Common myeloid progenitor, CD34-positive (primary cell): ENCODE data around the gene HES6.

Experiments used
- CTCF ChIA-PET: fragments of 350-600 bp; sonication (Branson Sonifier 250); formaldehyde crosslinking; loops from one replicate; lab custom pipeline; 2021; ENCODE audit warnings: antibody characterized with exemption; lab: Charles Lee
- POLR2A ChIA-PET: fragments of 350-600 bp; sonication (Branson Sonifier 250); formaldehyde crosslinking; loops from one replicate; lab custom pipeline; 2021; ENCODE audit warnings: antibody characterized with exemption; lab: Charles Lee
- DNase-seq, 3 donors: peaks; one replicate each; pipeline versions ENCODE4 v3.0.0 to v3.0.0-alpha.2; 2013
- H3K27ac ChIP-seq, 2 experiments: 1 replicate in 1 of 2; 2 replicates in 1 of 2; pipeline ENCODE4 v1.7.0; 2013; ENCODE audit warnings: inconsistent platforms in 2 of 2, low read length in 2 of 2, mild to moderate bottlenecking in 2 of 2, low read depth in 1 of 2, moderate library complexity in 1 of 2; ENCODE audit not compliant: severe bottlenecking in 2 of 2, insufficient read depth in 1 of 2, poor library complexity in 1 of 2
- H3K27me3 ChIP-seq, 5 experiments: replicated peaks in 2 of 5; 1 replicate in 3 of 5; 2 replicates in 2 of 5; pipeline versions ENCODE4 v1.6.1 to v1.7.0; 2013; ENCODE audit warnings: low read length in 4 of 5, mild to moderate bottlenecking in 2 of 5, moderate library complexity in 2 of 5, inconsistent platforms in 1 of 5; ENCODE audit not compliant: insufficient read depth in 5 of 5, control insufficient read depth in 4 of 5
- H3K36me3 ChIP-seq, 4 experiments: 1 replicate in 2 of 4; 2 replicates in 2 of 4; pipeline versions ENCODE4 v1.6.1 to v1.7.0; 2013; ENCODE audit warnings: low read length in 3 of 4, control low read depth in 1 of 4, mild to moderate bottlenecking in 1 of 4; ENCODE audit not compliant: control insufficient read depth in 4 of 4, insufficient read depth in 4 of 4
- H3K4me1 ChIP-seq, 4 experiments: 1 replicate in 3 of 4; 2 replicates in 1 of 4; pipeline versions ENCODE4 v1.6.1 to v1.7.1; 2013; ENCODE audit warnings: low read length in 3 of 4, mild to moderate bottlenecking in 3 of 4, control low read depth in 1 of 4, inconsistent platforms in 1 of 4, moderate library complexity in 1 of 4; ENCODE audit not compliant: control insufficient read depth in 4 of 4, insufficient read depth in 4 of 4; ENCODE audit errors: control extremely low read depth in 1 of 4
- H3K4me3 ChIP-seq, 7 experiments: 1 replicate in 4 of 7; 2 replicates in 3 of 7; pipeline versions ENCODE4 v1.5.1 to v1.7.0; 2013; ENCODE audit warnings: mild to moderate bottlenecking in 7 of 7, low read length in 6 of 7, moderate library complexity in 6 of 7, inconsistent platforms in 2 of 7, low read depth in 2 of 7, control low read depth in 1 of 7; ENCODE audit not compliant: insufficient read depth in 4 of 7, control insufficient read depth in 1 of 7; ENCODE audit errors: extremely low read depth in 1 of 7
- H3K9me3 ChIP-seq, 5 experiments: 1 replicate in 4 of 5; 2 replicates in 1 of 5; pipeline versions ENCODE4 v1.6.1 to v1.7.1; 2013; ENCODE audit warnings: low read length in 4 of 5, mild to moderate bottlenecking in 2 of 5, inconsistent platforms in 1 of 5, low read depth in 1 of 5, moderate library complexity in 1 of 5; ENCODE audit not compliant: control insufficient read depth in 4 of 5, insufficient read depth in 2 of 5; ENCODE audit errors: control extremely low read depth in 1 of 5
- WGBS: methylation state at CpG from one replicate; pipeline ENCODE4 v1.1.5; 2013; ENCODE audit not compliant: insufficient coverage; 5-methylcytosine and 5-hydroxymethylcytosine counted together

The HES6 gene

DNA sequence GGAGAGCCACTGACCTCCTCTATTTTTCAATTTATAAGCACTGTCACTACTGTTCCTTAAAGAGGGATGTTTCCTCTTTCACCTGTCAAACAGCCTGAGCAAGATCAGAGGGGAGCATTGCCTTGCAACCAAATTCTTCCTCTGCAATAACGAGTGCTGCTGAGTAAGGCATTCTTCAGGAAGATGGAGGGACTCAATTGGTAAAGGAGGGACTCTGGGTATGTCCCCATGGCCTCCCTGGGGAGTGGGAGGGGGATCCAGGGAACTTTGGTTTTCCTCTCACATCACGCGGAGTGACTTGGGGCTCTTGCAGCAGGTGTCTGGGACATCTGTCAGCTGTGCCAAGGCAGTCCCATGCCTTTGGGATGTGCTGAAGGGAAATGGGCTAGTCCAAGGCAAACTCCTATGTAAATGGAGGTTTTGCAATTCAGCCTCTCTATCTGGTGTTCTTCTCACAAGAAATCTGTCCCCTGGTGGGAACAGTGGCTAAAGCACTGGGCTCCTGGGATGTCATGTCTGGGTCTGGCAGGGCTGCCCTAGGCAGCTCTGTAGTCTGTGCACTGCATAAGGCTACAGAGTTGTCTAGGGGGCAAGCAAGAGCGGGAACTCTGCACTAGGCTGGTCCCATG lies 14.4 kb upstream of the HES6 start:
- POLR2A ChIA-PET: no interaction called here
- H3K27ac ChIP-seq: no peak overlapping the region

DNA sequence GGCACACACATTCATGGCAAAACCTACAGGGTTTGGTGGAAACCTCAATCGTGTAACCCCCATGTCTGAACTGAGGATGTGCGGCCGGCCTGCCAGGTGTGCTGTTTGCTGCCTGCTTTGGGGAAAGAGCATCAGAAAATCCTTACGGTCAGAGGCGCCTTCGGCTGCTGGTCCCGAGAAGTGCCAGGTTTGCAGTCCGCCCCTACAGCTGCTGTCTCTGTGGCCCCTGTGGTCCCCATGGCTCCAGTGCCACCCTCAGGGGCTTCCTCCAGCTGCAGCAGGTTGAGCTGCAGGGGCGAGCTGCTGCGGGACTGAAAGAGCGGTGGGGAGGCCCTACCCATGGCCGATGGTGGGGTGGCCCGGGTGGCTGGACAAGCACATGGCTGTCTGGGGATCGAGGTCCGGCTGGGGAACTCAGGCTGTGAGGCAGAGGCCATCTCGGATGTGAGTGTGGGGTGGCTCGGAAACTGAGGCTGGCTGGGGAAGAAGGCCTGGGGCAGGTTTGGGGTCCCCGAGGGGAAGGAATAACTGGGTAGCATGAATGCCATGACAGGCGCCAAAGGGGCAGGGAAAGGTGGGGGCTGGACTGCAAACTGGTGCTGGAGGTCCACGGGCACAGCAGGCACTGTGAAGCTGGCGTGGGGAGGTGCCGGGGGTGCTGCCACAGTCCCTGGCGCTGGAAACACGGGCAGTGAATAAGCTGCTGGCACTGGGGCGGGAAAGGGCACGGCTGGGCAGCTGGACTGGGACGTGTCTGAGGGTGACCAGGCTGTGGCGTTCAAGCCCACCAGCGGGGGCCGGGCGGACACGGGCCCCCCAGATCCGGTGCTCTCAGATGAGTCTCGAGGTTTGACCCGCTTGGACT lies 13.2 kb upstream of the HES6 start:
- DNase-seq: no peak
- H3K36me3 ChIP-seq: peaks cover 4 to 79% (median 41%) of the 10 kb centered on the region in 4 experiments
- H3K4me1 ChIP-seq: no peaks in the 10 kb centered on the region
- ChIA-PET POLR2A (no interaction called here), CTCF (interaction anchor here (0.6 to 2.1 kb wide), 3 partner anchors 10 to 165 kb away, joined by 3 to 6 read pairs (median 3); no protein-coding TSS in a partner anchor)
- no peaks in the 10 kb centered on the region for H3K9me3 ChIP-seq
- no peak overlapping the region for H3K27ac ChIP-seq
- no peak overlapping the region for H3K4me3 ChIP-seq
- no peaks in the 10 kb centered on the region for H3K27me3 ChIP-seq
- WGBS: 96% methylated on average over 35 of the region's 35 CpGs

More for the DNA sequence above, 14.4 kb upstream of the HES6 start:
- H3K27me3 ChIP-seq: no peaks in the 10 kb centered on the region
- DNase-seq: no peak
- H3K9me3 ChIP-seq: no peaks in the 10 kb centered on the region
- H3K4me3 ChIP-seq: no peak overlapping the region
- H3K4me1 ChIP-seq: no peaks in the 10 kb centered on the region
- H3K36me3 ChIP-seq: peaks cover 7 to 89% (median 51%) of the 10 kb centered on the region in 4 experiments
- WGBS: 100% methylated on average over 3 of the region's 4 CpGs
- CTCF ChIA-PET: interaction anchor here (1.0 to 2.3 kb wide), 6 partner anchors 9 to 94 kb away, joined by 3 to 6 read pairs (median 4); no protein-coding TSS in a partner anchor

DNA sequence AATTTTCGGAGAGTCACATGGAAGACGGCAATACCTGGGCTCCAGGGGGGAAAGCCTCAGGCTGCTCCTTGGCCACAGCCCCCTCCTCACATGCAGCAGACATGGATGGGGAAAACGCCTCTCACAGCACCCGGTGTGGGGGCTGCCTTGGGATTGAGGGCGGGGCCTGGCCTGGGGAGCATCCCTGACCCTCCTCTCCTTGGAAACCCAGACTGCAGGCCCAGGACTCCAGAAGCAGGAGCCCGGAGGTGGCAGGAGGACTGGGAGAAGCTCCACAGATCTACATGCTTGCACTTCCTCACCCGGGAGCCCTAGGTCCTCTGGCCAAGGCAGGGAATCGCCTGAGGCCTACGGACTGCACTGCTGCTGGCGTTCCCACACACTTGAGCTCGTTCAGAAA lies 12.1 kb upstream of the HES6 start:
- ChIA-PET CTCF (interaction anchor here (2.1 kb wide), 1 partner anchor 11 kb away, joined by 6 read pairs; no protein-coding TSS in a partner anchor), POLR2A (no interaction called here)
- 96% methylated on average over 9 of the region's 11 CpGs for whole genome bisulfite sequencing
- H3K4me3 ChIP-seq: no peak overlapping the region
- H3K4me1 ChIP-seq: no peaks in the 10 kb centered on the region
- no peaks in the 10 kb centered on the region for H3K9me3 ChIP-seq
- H3K27me3 ChIP-seq: no peaks in the 10 kb centered on the region
- no peak for DNase-seq
- H3K36me3 ChIP-seq: peaks cover 0 to 82% (median 44%) of the 10 kb centered on the region in 4 experiments
- H3K27ac ChIP-seq: no peak overlapping the region

DNA sequence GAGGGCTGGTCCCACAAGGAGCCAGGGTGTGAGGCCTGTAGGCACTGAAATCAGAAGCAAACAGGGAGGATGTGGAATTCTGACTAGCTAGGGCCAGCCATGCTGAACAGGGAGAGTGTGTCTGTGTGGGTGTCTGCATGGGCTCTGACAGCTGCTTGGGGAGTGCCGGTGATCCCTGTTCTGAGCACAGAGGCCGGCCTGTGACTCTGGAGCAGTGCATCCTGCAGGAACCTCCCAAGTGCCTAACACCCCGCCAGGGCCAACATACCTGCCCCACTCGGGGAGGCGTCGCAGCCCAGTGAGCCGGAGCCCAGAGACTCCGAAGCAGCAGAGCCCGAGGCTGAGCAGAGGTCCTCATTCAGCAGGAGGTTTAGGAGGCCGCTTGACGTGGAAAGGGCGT lies 11.5 kb upstream of the HES6 start:
- 95% methylated on average over 12 of the region's 12 CpGs for WGBS
- no peak overlapping the region for H3K27ac ChIP-seq
- H3K4me3 ChIP-seq: no peak overlapping the region
- H3K36me3 ChIP-seq: peaks cover 0 to 78% (median 46%) of the 10 kb centered on the region in 4 experiments
- no peaks in the 10 kb centered on the region for H3K4me1 ChIP-seq
- ChIA-PET POLR2A (no interaction called here), CTCF (no interaction called here)
- no peaks in the 10 kb centered on the region for H3K9me3 ChIP-seq
- H3K27me3 ChIP-seq: no peaks in the 10 kb centered on the region
- DNase-seq: no peak

DNA sequence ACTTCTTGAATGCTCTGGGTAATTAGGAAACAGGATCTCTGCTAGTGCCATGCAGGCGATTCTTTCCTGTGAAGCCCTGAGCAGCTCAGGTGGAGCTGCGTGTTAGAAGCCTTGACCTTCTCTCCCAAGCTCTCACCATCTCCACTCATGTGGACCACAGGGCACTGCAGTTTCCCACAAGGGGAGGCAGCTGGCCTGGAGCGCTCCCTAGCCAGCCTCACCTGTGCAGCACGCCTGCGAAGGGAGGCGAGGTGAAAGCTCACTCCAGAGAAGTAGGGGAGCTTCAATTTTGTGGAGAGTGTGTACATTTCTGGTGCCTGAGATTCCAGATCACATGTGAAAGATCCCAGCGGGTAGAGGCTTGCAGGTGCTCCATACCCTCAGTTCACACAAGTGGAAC lies 11.1 kb upstream of the HES6 start:
- WGBS: 100% methylated on average over 5 of the region's 7 CpGs
- POLR2A ChIA-PET: no interaction called here
- H3K9me3 ChIP-seq: no peaks in the 10 kb centered on the region
- H3K27me3 ChIP-seq: no peaks in the 10 kb centered on the region
- no peaks in the 10 kb centered on the region for H3K4me1 ChIP-seq
- no peak for DNase-seq
- no peak overlapping the region for H3K4me3 ChIP-seq
- CTCF ChIA-PET: interaction anchor here (3.7 kb wide), 1 partner anchor 13 kb away, joined by 12 read pairs; no protein-coding TSS in a partner anchor
- peaks cover 0 to 76% (median 46%) of the 10 kb centered on the region in 4 experiments for H3K36me3 ChIP-seq
- no peak overlapping the region for H3K27ac ChIP-seq

DNA sequence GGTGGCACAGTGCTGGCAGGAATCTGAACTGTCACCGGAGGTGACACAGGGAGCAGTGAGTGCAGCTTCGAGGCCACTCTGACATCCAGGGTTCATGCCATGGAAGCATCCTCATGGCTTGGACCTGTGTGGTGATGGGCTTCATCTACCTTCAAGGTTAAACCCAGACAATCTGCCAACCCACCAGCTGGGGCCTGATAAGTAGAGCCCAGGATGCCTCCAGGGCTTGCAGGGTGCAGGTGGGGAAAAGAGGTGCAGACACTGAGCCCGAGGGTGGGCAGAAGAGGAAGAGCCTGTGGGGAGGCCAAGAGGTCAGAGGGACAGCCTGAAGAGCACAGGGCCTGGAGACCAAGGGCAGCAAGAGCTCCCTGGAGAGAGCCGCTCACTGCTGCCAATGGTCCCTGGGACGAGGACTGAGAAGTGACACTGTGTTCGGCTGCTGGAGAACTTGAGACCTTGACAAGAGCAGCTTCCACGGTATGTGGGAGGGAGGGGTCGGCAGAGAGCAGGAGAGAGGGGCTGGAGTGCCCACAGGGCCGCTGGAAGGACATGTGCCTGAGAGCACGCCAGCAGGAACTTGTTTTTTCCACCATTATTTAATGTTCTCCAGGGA lies 8.1 kb upstream of the HES6 start:
- Histone ChIP-seq H3K27me3 (no peaks in the 10 kb centered on the region), H3K4me3 (no peak overlapping the region), H3K27ac (no peak overlapping the region), H3K36me3 (peaks cover 6 to 59% (median 39%) of the 10 kb centered on the region in 4 experiments), H3K9me3 (no peaks in the 10 kb centered on the region), H3K4me1 (no peaks in the 10 kb centered on the region)
- CTCF ChIA-PET: interaction anchor here (0.8 to 3.7 kb wide), 4 partner anchors 9 to 89 kb away, joined by 3 to 12 read pairs (median 4); partner anchors contain the start of gene ERFE
- WGBS: 93% methylated on average over 6 of the region's 10 CpGs
- POLR2A ChIA-PET: no interaction called here
- no peak for DNase-seq
